Measurements from ENCODE around the gene UBE2E2.

DNA sequence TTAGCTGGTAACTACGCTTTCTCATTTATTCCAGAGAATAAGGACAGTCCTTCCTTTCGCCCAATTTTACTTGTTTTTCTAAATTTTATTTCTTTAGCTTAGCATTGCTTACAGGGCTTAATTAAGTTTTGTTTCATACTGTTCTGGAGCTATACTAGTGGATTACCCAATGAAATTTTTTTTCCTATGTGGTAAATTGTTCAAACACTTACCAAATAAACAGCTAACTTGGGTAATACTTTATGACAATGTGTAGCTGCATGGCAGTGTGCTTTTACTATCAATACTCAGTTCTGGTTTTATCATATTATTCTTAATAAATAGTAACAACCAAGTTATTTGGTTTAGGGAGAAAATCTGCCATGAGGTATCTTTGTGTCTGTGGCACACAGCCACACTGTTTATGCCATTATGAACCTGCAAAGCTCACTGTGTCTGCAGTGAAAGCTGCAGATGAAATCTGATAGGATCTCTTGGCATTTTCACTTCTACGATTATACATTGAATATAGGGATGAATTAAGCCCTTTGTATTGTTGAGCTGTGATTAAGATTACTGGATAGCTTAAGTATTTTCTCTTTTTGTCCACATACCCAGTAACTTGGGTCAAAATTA, 37.2 kb downstream of the UBE2E2 start:
- TF ChIP-seq EZH2 (IDR thresholded peaks at IDR 0.05; ENCODE audit: low read length), result no peak
- TF ChIP-seq, protein P1, sequence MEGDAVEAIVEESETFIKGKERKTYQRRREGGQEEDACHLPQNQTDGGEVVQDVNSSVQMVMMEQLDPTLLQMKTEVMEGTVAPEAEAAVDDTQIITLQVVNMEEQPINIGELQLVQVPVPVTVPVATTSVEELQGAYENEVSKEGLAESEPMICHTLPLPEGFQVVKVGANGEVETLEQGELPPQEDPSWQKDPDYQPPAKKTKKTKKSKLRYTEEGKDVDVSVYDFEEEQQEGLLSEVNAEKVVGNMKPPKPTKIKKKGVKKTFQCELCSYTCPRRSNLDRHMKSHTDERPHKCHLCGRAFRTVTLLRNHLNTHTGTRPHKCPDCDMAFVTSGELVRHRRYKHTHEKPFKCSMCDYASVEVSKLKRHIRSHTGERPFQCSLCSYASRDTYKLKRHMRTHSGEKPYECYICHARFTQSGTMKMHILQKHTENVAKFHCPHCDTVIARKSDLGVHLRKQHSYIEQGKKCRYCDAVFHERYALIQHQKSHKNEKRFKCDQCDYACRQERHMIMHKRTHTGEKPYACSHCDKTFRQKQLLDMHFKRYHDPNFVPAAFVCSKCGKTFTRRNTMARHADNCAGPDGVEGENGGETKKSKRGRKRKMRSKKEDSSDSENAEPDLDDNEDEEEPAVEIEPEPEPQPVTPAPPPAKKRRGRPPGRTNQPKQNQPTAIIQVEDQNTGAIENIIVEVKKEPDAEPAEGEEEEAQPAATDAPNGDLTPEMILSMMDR (optimal IDR thresholded peaks at IDR 0.05 in 1 of 3, IDR thresholded peaks at IDR 0.05 in 1 of 3, conservative IDR thresholded peaks at IDR 0.05 in 1 of 3; ENCODE audit: extremely low read depth in 1 of 3, insufficient read depth in 2 of 3, low read length in 3 of 3), result no peak

All from keratinocyte (primary cell).